Astrocyte of the cerebellum (primary cell): ENCODE data around the gene OPN4.

Experiments
- DNase-seq: peaks from one replicate; pipeline ENCODE4 v3.0.0-alpha.2; 2011; ENCODE audit warnings: low read depth
- H3K4me3 ChIP-seq: 2 replicates; pipeline ENCODE4 v1.5.1; 2011; ENCODE audit warnings: mild to moderate bottlenecking, low read depth, low read length, moderate library complexity
- in situ Hi-C: cut with HindIII; loops from 2 replicates; pipeline ENCODE4 v1.10.0; 2017; ENCODE audit warnings: low sequenced_read_pairs
- TF ChIP-seq, protein P1 (sequence below): IDR thresholded peaks from 2 replicates; pipeline ENCODE4 v1.5.1; 2012; ENCODE audit warnings: low read length, low read depth, moderate library complexity, mild to moderate bottlenecking; ENCODE audit errors: missing control alignments

The OPN4 gene, protein sequence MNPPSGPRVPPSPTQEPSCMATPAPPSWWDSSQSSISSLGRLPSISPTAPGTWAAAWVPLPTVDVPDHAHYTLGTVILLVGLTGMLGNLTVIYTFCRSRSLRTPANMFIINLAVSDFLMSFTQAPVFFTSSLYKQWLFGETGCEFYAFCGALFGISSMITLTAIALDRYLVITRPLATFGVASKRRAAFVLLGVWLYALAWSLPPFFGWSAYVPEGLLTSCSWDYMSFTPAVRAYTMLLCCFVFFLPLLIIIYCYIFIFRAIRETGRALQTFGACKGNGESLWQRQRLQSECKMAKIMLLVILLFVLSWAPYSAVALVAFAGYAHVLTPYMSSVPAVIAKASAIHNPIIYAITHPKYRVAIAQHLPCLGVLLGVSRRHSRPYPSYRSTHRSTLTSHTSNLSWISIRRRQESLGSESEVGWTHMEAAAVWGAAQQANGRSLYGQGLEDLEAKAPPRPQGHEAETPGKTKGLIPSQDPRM

DNA sequence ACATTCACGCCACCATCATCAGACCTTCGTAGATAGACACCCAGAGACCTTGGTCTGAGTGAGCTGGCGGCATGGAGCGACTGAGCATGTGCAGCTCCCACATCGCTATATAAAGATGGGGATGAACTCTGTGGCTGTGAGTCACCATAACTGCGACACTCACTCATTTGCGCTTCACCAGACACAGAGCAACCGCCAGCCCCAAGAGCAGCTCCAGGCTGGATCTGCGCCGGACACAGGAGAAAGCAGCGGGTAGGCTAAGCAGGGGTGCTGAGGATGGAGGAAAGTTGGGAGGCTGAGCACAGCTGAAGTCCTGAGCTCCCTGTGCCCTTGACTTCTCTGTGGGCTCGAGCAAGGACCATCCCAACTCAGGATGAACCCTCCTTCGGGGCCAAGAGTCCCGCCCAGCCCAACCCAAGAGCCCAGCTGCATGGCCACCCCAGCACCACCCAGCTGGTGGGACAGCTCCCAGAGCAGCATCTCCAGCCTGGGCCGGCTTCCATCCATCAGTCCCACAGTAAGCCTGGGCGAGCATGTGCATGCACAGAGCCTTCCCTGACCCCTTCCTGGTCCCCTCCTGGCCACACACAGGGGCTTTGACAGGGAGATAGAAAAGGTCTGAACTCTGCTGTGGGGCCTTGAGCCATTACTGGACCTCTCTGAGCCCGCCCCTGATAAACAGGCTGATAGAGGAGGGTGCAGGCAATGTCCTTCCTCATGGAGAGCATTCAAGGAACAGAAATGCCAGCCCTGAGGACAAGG lies at the start of gene OPN4:
Gene OPN4 (plus strand): TSS at position 137 of the 762 bp plus-strand sequence. CDS start 237 bp downstream, at position 374.
- no peak within 1 kb of the TSS for H3K4me3 ChIP-seq
- TF ChIP-seq, protein P1, sequence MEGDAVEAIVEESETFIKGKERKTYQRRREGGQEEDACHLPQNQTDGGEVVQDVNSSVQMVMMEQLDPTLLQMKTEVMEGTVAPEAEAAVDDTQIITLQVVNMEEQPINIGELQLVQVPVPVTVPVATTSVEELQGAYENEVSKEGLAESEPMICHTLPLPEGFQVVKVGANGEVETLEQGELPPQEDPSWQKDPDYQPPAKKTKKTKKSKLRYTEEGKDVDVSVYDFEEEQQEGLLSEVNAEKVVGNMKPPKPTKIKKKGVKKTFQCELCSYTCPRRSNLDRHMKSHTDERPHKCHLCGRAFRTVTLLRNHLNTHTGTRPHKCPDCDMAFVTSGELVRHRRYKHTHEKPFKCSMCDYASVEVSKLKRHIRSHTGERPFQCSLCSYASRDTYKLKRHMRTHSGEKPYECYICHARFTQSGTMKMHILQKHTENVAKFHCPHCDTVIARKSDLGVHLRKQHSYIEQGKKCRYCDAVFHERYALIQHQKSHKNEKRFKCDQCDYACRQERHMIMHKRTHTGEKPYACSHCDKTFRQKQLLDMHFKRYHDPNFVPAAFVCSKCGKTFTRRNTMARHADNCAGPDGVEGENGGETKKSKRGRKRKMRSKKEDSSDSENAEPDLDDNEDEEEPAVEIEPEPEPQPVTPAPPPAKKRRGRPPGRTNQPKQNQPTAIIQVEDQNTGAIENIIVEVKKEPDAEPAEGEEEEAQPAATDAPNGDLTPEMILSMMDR: no peak
- in situ Hi-C loops: no loop called here
- no peak for DNase-seq

DNA sequence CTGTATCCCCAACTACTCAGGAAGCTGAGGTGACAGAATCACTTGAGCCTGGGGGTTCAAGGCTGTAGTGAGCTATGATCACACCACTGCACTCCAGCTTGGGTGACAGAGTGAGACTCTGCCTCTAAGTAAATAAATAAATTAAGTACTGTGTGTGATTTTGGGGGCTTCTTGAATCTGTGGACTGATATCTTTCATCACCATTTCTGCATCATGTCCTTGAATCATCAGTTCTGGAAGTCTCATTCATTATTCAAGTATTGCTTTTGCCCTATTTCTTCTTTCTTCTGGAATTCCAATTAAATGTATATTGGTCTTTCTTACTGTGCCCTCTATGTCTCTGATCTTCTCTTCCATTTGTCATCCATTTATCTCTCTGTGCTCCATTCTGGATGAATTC lies 46.7 kb upstream of the OPN4 start:
- in situ Hi-C loops: no loop called here
- TF ChIP-seq, protein P1: no peak

DNA sequence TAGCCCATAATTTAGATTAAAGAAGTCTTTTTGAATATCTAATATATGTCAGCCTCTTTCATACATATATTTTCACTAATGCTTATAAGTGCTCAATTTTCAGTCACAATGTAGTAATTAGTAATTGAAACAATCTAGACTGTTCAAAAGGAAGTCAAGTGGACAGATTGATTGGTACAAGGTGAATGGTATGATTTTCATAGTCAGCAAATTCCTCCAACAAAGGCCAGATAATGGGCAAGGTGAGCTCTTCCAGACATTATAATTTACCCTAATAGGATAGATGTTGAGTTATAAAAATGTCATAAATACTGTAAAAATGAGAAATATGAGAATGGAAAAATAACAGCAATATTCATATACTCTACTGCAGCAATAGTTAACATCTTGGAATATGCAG lies 44.4 kb upstream of the OPN4 start:
- no peak for DNase-seq
- in situ Hi-C loops: no loop called here
- TF ChIP-seq, protein P1: no peak
- no peak overlapping the region for H3K4me3 ChIP-seq

More for the DNA sequence above, 46.7 kb upstream of the OPN4 start:
- DNase-seq: no peak
- H3K4me3 ChIP-seq: no peak overlapping the region

DNA sequence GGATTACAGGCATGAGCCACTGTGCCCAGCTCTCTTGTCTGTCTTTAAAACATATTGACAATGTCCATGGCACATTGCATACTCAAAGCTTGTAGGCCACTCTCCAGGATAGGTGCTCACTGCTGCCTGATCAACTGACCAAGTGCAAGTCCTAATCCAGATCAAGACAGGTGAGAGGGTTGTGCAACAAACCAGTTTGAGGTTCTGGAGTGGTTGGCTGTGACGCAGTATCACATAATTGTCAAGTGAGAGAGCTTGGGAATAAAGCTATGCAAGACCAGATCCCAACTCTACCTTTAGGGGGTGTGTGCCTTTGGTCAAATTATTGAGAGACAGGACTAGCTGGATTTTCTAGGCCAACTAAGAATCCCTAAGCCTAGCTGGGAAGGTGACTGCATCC lies 43.0 kb upstream of the OPN4 start:
- H3K4me3 ChIP-seq: no peak overlapping the region
- TF ChIP-seq, protein P1: no peak
- DNase-seq: no peak
- in situ Hi-C loops: no loop called here

DNA sequence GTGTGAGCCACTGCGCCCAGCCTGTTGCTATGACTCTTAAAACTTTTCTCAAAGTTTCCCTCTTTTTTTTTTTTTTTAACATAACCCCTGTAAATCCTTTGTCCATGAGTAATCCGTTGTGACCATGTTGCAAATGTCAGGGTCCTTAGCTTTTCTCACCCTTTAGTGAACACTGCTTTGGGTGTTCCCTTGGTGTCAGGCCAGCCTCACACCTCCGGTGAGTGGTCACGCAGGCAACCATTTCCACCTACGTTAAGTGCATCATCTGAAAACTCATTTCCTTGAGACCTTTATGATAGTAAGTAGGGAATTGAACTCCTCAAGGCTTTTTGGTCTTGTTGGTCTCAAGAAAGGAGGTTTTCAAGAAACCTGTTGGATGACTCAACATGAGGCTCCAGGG lies 41.3 kb upstream of the OPN4 start:
- TF ChIP-seq, protein P1: no peak
- no peak overlapping the region for H3K4me3 ChIP-seq

DNA sequence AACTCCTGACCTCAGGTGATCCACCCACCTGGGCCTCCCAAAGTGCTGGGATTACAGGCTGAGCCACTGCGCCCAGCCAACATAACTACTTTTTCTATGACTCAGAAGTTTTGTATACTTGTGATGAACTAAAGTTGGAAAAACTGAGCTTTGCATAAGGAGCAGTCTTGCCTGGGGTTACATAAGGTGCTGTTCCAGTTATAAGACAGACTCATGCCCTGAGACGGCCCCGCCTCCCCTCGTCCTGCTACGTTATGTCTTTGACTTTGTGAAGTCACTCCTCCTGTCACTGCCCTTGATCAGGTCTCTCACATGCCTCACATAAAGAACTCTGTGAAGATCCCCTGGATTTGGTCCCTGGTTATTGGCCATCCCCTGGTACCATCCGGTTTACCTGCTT lies 40.4 kb upstream of the OPN4 start:
- DNase-seq: no peak
- in situ Hi-C loops: no loop called here
- H3K4me3 ChIP-seq: no peak overlapping the region
- TF ChIP-seq, protein P1: no peak

More for the DNA sequence above, 41.3 kb upstream of the OPN4 start:
- no peak for DNase-seq
- in situ Hi-C loops: no loop called here
